Trophoblast cell (in vitro differentiated cells and primary cell): ENCODE measurements around the gene EPB41L4B.

Experiments
- DNase-seq, 2 donors: peaks; one replicate each; pipeline ENCODE4 v3.0.0-alpha.2; 2016
- H2AFZ ChIP-seq: 2 replicates; pipeline ENCODE4 v1.6.1; 2013; ENCODE audit warnings: low read length, moderate library complexity, mild to moderate bottlenecking; ENCODE audit not compliant: insufficient read depth, poor library complexity
- H2AK5ac ChIP-seq: 2 replicates; pipeline ENCODE4 v1.6.1; 2013; ENCODE audit warnings: mild to moderate bottlenecking, low read length
- H2BK120ac ChIP-seq: 2 replicates; pipeline ENCODE4 v1.6.1; 2013; ENCODE audit warnings: low read length, mild to moderate bottlenecking, moderate library complexity; ENCODE audit not compliant: insufficient read depth, poor library complexity
- H2BK12ac ChIP-seq: 2 replicates; pipeline ENCODE4 v1.6.1; 2013; ENCODE audit warnings: mild to moderate bottlenecking, low read length, moderate library complexity
- H2BK5ac ChIP-seq: 2 replicates; pipeline ENCODE4 v1.6.1; 2013; ENCODE audit warnings: low read length, low read depth, moderate library complexity, mild to moderate bottlenecking; ENCODE audit not compliant: poor library complexity
- H3K14ac ChIP-seq: 2 replicates; pipeline ENCODE4 v1.6.1; 2013; ENCODE audit warnings: mild to moderate bottlenecking, low read length
- H3K18ac ChIP-seq: 2 replicates; pipeline ENCODE4 v1.6.1; 2013; ENCODE audit warnings: mild to moderate bottlenecking, low read length
- H3K23ac ChIP-seq: 2 replicates; pipeline ENCODE4 v1.6.1; 2013; ENCODE audit warnings: low read length
- H3K27ac ChIP-seq: 2 replicates; pipeline ENCODE4 v1.5.1; 2013; ENCODE audit warnings: low read depth, mild to moderate bottlenecking, inconsistent platforms, low read length, moderate library complexity
- H3K27me3 ChIP-seq: 2 replicates; pipeline ENCODE4 v1.6.1; 2013; ENCODE audit warnings: inconsistent platforms, mild to moderate bottlenecking, low read length, moderate library complexity; ENCODE audit not compliant: insufficient read depth
- H3K36me3 ChIP-seq, 2 experiments: 1 replicate in 1 of 2; 2 replicates in 1 of 2; pipeline ENCODE4 v1.6.1; 2013; ENCODE audit warnings: low read length in 2 of 2, mild to moderate bottlenecking in 2 of 2, moderate library complexity in 1 of 2; ENCODE audit not compliant: insufficient read depth in 2 of 2, control insufficient read depth in 1 of 2
- H3K4ac ChIP-seq: 2 replicates; pipeline ENCODE4 v1.6.1; 2013; ENCODE audit warnings: low read depth, mild to moderate bottlenecking, low read length, moderate library complexity
- H3K4me1 ChIP-seq, 2 experiments: 1 replicate in 1 of 2; 2 replicates in 1 of 2; pipeline ENCODE4 v1.6.1; 2013; ENCODE audit warnings: low read length in 2 of 2, mild to moderate bottlenecking in 2 of 2, moderate library complexity in 1 of 2; ENCODE audit not compliant: insufficient read depth in 2 of 2, control insufficient read depth in 1 of 2
- H3K4me2 ChIP-seq: 2 replicates; pipeline ENCODE4 v1.6.1; 2013; ENCODE audit warnings: inconsistent platforms, mild to moderate bottlenecking, low read length, moderate library complexity
- H3K4me3 ChIP-seq: 2 replicates; pipeline ENCODE4 v1.5.1; 2013; ENCODE audit warnings: mild to moderate bottlenecking, low read depth, low read length, inconsistent platforms
- H3K79me1 ChIP-seq: one replicate; pipeline ENCODE4 v1.6.1; 2013; ENCODE audit warnings: low read length
- H3K79me2 ChIP-seq: 2 replicates; pipeline ENCODE4 v1.6.1; 2013; ENCODE audit warnings: low read length, mild to moderate bottlenecking; ENCODE audit not compliant: control insufficient read depth, insufficient read depth, poor library complexity
- H3K9ac ChIP-seq: 2 replicates; pipeline ENCODE4 v1.6.1; 2013; ENCODE audit warnings: mild to moderate bottlenecking, low read length
- H3K9me3 ChIP-seq: 2 replicates; pipeline ENCODE4 v1.6.1; 2013; ENCODE audit warnings: low read depth, mild to moderate bottlenecking, control low read depth, inconsistent platforms, low read length; ENCODE audit not compliant: insufficient read depth
- H4K12ac ChIP-seq: 2 replicates; pipeline ENCODE4 v1.6.1; 2013; ENCODE audit warnings: low read depth, mild to moderate bottlenecking, low read length, moderate library complexity
- H4K8ac ChIP-seq: 2 replicates; pipeline ENCODE4 v1.6.1; 2013; ENCODE audit warnings: low read depth, mild to moderate bottlenecking, low read length, moderate library complexity
- H4K91ac ChIP-seq: one replicate; pipeline ENCODE4 v1.6.1; 2013; ENCODE audit warnings: low read depth, mild to moderate bottlenecking, low read length, moderate library complexity
- WGBS: extraction: QIAGEN DNeasy Blood & Tissue Kit; methylation state at CpG from one replicate; pipeline ENCODE4 v1.1.7; 2013; ENCODE audit warnings: missing lambda C conversion rate; ENCODE audit not compliant: insufficient read length, insufficient coverage; ENCODE audit errors: extremely low coverage; 5-methylcytosine and 5-hydroxymethylcytosine counted together

Gene EPB41L4B

GRCh38 chr9:109179801-109180523, 140.9 kb downstream of the EPB41L4B start:
- H2BK12ac ChIP-seq: no peak overlapping the region

DNA sequence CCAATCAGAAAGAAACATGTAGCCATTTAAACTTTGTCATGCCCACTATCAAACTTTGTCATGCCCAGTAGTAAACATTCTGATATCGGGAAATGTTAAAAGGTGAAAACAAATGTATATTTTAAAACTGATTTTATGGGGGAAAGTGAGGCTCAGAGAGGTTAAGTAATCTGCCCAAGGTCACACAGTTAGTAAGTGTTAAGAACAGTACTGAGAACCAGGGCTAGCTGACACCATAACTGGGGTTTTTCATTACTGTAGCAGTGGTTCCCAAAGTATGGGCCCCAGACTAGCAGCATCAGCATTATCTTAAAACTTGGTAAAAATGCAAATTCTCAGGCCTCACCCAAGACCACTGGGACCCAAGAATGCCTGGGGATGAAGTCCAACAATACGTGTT, 143.9 kb downstream of the EPB41L4B start:
- Histone ChIP-seq H2BK120ac (no peak overlapping the region), H3K4me2 (no peak overlapping the region), H3K18ac (no peak overlapping the region), H3K79me2 (no peaks in the 10 kb centered on the region), H3K4me3 (no peak overlapping the region), H2AFZ (no peak overlapping the region), H4K91ac (no peak overlapping the region), H3K9ac (no peak overlapping the region), H3K36me3 (no peaks in the 10 kb centered on the region), H3K79me1 (no peaks in the 10 kb centered on the region), H3K14ac (no peak overlapping the region), H3K23ac (no peak overlapping the region), H4K8ac (no peak overlapping the region), H3K27ac (no peak overlapping the region), H4K12ac (no peak overlapping the region), H2BK12ac (no peak overlapping the region), H2BK5ac (no peak overlapping the region), H2AK5ac (no peak overlapping the region), H3K9me3 (peaks cover 2% of the 10 kb centered on the region), H3K4ac (no peak overlapping the region), H3K4me1 (no peaks in the 10 kb centered on the region), H3K27me3 (no peaks in the 10 kb centered on the region)
- no peak for DNase-seq
- WGBS: no CpG with 5 or more reads among the region's 2 CpGs

More at GRCh38 chr9:109179801-109180523, 140.9 kb downstream of the EPB41L4B start:
- Histone ChIP-seq H3K4me1 (no peaks in the 10 kb centered on the region), H3K23ac (no peak overlapping the region), H3K9me3 (peaks cover 2% of the 10 kb centered on the region), H2AFZ (no peak overlapping the region), H4K91ac (no peak overlapping the region), H2BK120ac (no peak overlapping the region), H3K27ac (no peak overlapping the region), H2BK5ac (no peak overlapping the region), H3K79me1 (no peaks in the 10 kb centered on the region), H3K9ac (no peak overlapping the region), H3K79me2 (no peaks in the 10 kb centered on the region), H3K36me3 (no peaks in the 10 kb centered on the region), H3K4me3 (no peak overlapping the region), H3K27me3 (no peaks in the 10 kb centered on the region), H4K8ac (no peak overlapping the region), H3K18ac (no peak overlapping the region), H3K4ac (no peak overlapping the region), H4K12ac (no peak overlapping the region), H3K14ac (no peak overlapping the region), H2AK5ac (no peak overlapping the region), H3K4me2 (no peak overlapping the region)
- no peak for DNase-seq
- WGBS: no CpG with 5 or more reads among the region's 9 CpGs

- Histone ChIP-seq H3K4me2 (no peak overlapping the region), H2AFZ (no peak overlapping the region)
- no CpG with 5 or more reads among the region's 8 CpGs for WGBS
Observed at GRCh38 chr9:109176386-109176785, 144.5 kb downstream of the EPB41L4B start.

DNA sequence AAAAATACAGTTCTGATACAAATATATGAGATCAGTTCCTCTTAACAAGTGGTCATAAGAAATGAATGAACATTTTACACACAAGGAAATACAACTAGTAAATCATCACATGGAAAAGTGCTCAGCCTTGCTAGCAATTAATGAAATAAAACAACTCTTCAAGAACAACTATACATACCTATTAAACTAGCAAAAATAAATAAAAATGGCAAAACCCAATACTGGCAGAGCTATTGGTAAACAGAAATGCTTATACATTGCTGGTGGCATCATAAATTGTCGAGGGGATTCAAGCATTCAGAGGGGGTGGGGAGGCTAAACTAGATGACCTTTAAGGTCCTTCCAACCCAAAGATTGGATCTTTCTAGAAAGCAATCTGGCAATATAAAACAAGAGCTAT, 147.9 kb downstream of the EPB41L4B start:
- Histone ChIP-seq H3K27ac (no peak overlapping the region), H3K4me1 (no peaks in the 10 kb centered on the region), H2AK5ac (no peak overlapping the region), H3K9ac (no peak overlapping the region), H3K27me3 (no peaks in the 10 kb centered on the region), H4K12ac (no peak overlapping the region), H3K4me3 (no peak overlapping the region), H4K91ac (no peak overlapping the region), H3K79me1 (no peaks in the 10 kb centered on the region), H3K18ac (no peak overlapping the region), H2BK5ac (no peak overlapping the region), H3K4me2 (no peak overlapping the region), H3K9me3 (no peaks in the 10 kb centered on the region), H3K4ac (no peak overlapping the region), H3K23ac (no peak overlapping the region), H2BK120ac (no peak overlapping the region), H4K8ac (no peak overlapping the region), H3K14ac (no peak overlapping the region), H2BK12ac (no peak overlapping the region), H3K36me3 (no peaks in the 10 kb centered on the region), H3K79me2 (no peaks in the 10 kb centered on the region), H2AFZ (no peak overlapping the region)
- WGBS: no CpG with 5 or more reads among the region's 1 CpG
- DNase-seq: no peak

More at GRCh38 chr9:109176386-109176785, 144.5 kb downstream of the EPB41L4B start:
- H4K12ac ChIP-seq: no peak overlapping the region
- no peak overlapping the region for H3K4ac ChIP-seq
- DNase-seq: no peak
- no peak overlapping the region for H2BK120ac ChIP-seq
- no peak overlapping the region for H3K27ac ChIP-seq
- no peaks in the 10 kb centered on the region for H3K27me3 ChIP-seq
- no peak overlapping the region for H3K23ac ChIP-seq
- no peak overlapping the region for H4K91ac ChIP-seq
- H3K36me3 ChIP-seq: no peaks in the 10 kb centered on the region
- no peak overlapping the region for H2BK12ac ChIP-seq
- H3K9me3 ChIP-seq: peaks cover 2% of the 10 kb centered on the region
- H3K79me2 ChIP-seq: no peaks in the 10 kb centered on the region
- H4K8ac ChIP-seq: no peak overlapping the region
- no peaks in the 10 kb centered on the region for H3K4me1 ChIP-seq
- H3K79me1 ChIP-seq: no peaks in the 10 kb centered on the region
- no peak overlapping the region for H3K18ac ChIP-seq
- H2BK5ac ChIP-seq: no peak overlapping the region
- no peak overlapping the region for H3K9ac ChIP-seq
- H3K14ac ChIP-seq: no peak overlapping the region
- no peak overlapping the region for H3K4me3 ChIP-seq
- H2AK5ac ChIP-seq: no peak overlapping the region
